ENCODE data around the gene UBB.

DNA sequence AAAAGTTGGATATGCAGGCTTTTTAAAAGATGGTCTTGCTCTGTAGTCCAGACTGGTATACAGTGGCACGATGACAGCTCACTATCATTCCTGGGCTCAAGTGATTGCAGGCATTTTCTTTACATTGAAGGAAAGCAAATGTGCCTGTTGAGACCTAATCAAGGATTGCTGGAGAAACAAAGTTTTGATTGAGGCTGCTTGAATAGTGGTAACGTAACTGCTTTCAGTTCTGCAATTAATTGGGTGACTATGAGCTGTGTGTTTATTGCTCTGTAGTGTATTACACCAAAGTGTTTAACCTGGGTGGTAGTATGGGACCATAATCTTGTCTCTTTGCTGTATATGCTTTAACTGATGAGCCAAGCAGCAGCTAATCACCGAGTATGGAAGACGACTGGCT, 2.3 kb downstream of the UBB start:
- TF ChIP-seq, protein P1, sequence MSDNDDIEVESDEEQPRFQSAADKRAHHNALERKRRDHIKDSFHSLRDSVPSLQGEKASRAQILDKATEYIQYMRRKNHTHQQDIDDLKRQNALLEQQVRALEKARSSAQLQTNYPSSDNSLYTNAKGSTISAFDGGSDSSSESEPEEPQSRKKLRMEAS (IDR thresholded peaks at IDR 0.05), result no peak
- TF ChIP-seq EP300 (IDR thresholded peaks at IDR 0.05; ENCODE audit: borderline replicate concordance), result no peak
- TF ChIP-seq TCF12 (IDR thresholded peaks at IDR 0.05; ENCODE audit: low read depth), result no peak
- no peak for TF ChIP-seq YY1 (IDR thresholded peaks at IDR 0.05; ENCODE audit: low read depth)
- TF ChIP-seq EGR1 (IDR thresholded peaks at IDR 0.05), result no peak

Measured in Ishikawa (cell line).